ENCODE measurements around the gene GPSM3. TPM values are rescaled to one million over a fixed set of nuclear protein-coding genes. Genes with fewer than 3 reads are reported as not detected.

The GPSM3 gene
- total and polyA plus RNA-seq, 8 donors, result 0.59 to 10.1 (median 4.5) TPM

GRCh38 chr6:32198866-32199265 is 6.4 kb upstream of the GPSM3 start:
- Histone ChIP-seq H3K36me3 (no peaks in the 10 kb centered on the region), H3K27me3 (no peaks in the 10 kb centered on the region), H3K9me3 (no peaks in the 10 kb centered on the region), H3K27ac (no peak overlapping the region), H3K4me3 (no peak overlapping the region), H3K4me1 (peaks cover 0 to 16% (median 0%) of the 10 kb centered on the region in 3 donors)
- DNase-seq, result peak in 1 of 6 donors; percentile 57
- intact Hi-C loops (cut with DNase I), result no loop called here
- TF ChIP-seq, protein P1, sequence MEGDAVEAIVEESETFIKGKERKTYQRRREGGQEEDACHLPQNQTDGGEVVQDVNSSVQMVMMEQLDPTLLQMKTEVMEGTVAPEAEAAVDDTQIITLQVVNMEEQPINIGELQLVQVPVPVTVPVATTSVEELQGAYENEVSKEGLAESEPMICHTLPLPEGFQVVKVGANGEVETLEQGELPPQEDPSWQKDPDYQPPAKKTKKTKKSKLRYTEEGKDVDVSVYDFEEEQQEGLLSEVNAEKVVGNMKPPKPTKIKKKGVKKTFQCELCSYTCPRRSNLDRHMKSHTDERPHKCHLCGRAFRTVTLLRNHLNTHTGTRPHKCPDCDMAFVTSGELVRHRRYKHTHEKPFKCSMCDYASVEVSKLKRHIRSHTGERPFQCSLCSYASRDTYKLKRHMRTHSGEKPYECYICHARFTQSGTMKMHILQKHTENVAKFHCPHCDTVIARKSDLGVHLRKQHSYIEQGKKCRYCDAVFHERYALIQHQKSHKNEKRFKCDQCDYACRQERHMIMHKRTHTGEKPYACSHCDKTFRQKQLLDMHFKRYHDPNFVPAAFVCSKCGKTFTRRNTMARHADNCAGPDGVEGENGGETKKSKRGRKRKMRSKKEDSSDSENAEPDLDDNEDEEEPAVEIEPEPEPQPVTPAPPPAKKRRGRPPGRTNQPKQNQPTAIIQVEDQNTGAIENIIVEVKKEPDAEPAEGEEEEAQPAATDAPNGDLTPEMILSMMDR (IDR thresholded peaks at IDR 0.05), result no peak
- ATAC-seq, result no peak
- FAIRE-seq, result no peak
- 67 to 86% methylated on average over 17 of the region's 17 CpGs for WGBS, 2 donors

GRCh38 chr6:32198345-32198696 is 5.9 kb upstream of the GPSM3 start:
- intact Hi-C loops (cut with DNase I), result no loop called here
- Histone ChIP-seq H3K4me1 (peaks cover 0 to 16% (median 0%) of the 10 kb centered on the region in 3 donors), H3K9me3 (no peaks in the 10 kb centered on the region), H3K4me3 (no peak overlapping the region), H3K27ac (no peak overlapping the region), H3K36me3 (no peaks in the 10 kb centered on the region), H3K27me3 (no peaks in the 10 kb centered on the region)
- ATAC-seq, result no peak
- no peak for FAIRE-seq
- DNase-seq, result no peak
- 68 to 71% methylated on average over 3 of the region's 3 CpGs for WGBS, 2 donors
- TF ChIP-seq, protein P1 (IDR thresholded peaks at IDR 0.05), result no peak

GRCh38 chr6:32196682-32197616 is 4.5 kb upstream of the GPSM3 start:
- H3K4me3 ChIP-seq, result peak overlapping the region; percentile 58 to 83 (median 68)
- ATAC-seq (no peak), FAIRE-seq (no peak), DNase-seq (peak in 2 of 6 donors; percentile 42 to 59)
- intact Hi-C loops (cut with DNase I), result no loop called here
- H3K27me3 ChIP-seq, result no peaks in the 10 kb centered on the region
- no peaks in the 10 kb centered on the region for H3K36me3 ChIP-seq
- TF ChIP-seq, protein P1 (IDR thresholded peaks at IDR 0.05), result no peak
- WGBS, 2 donors, result 28 to 31% methylated on average over 26 to 28 of the region's 28 CpGs
- H3K9me3 ChIP-seq, result no peaks in the 10 kb centered on the region
- peaks cover 0 to 16% (median 0%) of the 10 kb centered on the region in 3 donors for H3K4me1 ChIP-seq
- peak overlapping the region; percentile 99 to 100 (median 100) for H3K27ac ChIP-seq

DNA sequence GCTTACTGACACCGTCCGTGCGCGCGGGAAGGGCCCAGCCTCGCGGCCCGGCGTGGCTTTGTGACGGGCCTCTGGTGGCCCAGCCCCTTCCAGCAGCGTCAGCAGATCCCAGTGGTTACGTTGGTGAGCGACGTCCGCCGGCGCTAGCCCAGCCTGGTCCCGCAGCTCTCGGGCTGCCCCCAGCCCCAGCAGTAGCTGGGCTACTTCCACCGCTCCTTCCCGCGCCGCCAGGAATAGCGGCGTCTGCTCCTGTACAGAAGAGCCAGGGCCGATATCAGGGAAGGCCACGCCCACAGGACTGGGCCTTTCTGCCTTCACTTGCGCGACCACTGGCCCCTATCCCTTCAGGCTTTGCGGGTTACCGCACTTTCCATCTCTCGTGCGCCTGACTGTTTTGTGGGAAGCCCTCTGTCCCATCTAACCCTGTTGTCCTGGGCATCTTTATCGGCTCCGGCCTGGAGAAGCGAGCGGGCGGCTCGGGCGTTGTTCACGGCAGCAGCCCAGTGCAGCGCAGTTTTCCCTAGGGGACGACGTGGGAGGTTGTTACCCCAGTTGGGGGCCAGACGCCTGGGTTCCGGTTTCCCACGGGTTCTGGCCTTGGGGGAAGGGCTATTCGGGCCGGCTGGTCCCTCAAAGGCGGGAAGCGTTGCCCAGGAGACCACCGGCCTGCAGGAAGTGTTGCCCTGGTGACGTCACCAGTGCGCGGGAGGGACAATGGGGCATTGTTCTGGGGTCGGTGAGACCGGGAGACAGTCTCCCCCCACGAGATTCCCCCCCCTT is 3.6 kb upstream of the GPSM3 start:
- Histone ChIP-seq H3K27me3 (no peaks in the 10 kb centered on the region), H3K27ac (peak overlapping the region; percentile 99 to 100 (median 100)), H3K4me1 (peaks cover 0 to 16% (median 0%) of the 10 kb centered on the region in 3 donors), H3K9me3 (no peaks in the 10 kb centered on the region), H3K36me3 (no peaks in the 10 kb centered on the region), H3K4me3 (peak overlapping the region; percentile 58 to 83 (median 68))
- intact Hi-C loops (cut with DNase I), result no loop called here
- WGBS, 2 donors, result 0% methylated on average over 55 to 58 of the region's 58 CpGs
- TF ChIP-seq, protein P1 (IDR thresholded peaks at IDR 0.05), result peak in 1 of 4 donors; percentile 20
- DNase-seq, result peak; percentile 85 to 94 (median 88)
- no peak for FAIRE-seq
- ATAC-seq, result peak; percentile 41 to 63 (median 48)
